Left renal pelvis (tissue), 4 donors: Measurements from ENCODE around the gene ARPP21. TPM values are rescaled to one million over a fixed set of nuclear protein-coding genes. Genes with fewer than 3 reads are reported as not detected.

Experiments
- DNase-seq, 4 donors: peaks; one replicate each; pipeline ENCODE4 v3.0.0-alpha.2; 2013; ENCODE audit warnings: low read depth in 4 of 4, low spot score in 3 of 4
- polyA plus RNA-seq, 4 donors: library from polyadenylated mRNA; unstranded; fragments of 120-200 nt; gene quantifications; one replicate each; pipeline ENCODE4 v1.2.1, GENCODE V29; 2013; ENCODE audit not compliant: insufficient read length in 4 of 4

ARPP21 gene
- polyA plus RNA-seq, 4 donors = 1.2 to 1.6 (median 1.3) TPM

DNA sequence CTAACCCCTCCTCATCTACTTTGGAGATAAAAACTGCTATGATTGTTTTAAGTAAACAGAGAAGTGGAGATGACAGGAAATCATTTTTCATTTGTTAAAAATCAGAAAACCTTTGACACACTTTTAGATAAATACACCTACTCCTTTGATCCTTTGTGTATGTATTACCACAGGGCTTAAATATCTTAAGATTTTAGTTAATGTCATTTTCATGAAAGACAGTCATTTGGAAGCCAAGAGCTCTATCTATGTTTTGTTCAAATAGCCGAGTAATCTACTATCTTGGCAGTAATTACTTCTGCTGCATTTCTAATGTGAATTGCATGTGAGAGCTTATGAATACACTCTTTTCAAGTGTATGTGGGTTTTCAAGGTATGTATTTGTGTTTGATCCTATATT, 2.0 kb downstream of the ARPP21 start:
- DNase-seq = no peak

DNA sequence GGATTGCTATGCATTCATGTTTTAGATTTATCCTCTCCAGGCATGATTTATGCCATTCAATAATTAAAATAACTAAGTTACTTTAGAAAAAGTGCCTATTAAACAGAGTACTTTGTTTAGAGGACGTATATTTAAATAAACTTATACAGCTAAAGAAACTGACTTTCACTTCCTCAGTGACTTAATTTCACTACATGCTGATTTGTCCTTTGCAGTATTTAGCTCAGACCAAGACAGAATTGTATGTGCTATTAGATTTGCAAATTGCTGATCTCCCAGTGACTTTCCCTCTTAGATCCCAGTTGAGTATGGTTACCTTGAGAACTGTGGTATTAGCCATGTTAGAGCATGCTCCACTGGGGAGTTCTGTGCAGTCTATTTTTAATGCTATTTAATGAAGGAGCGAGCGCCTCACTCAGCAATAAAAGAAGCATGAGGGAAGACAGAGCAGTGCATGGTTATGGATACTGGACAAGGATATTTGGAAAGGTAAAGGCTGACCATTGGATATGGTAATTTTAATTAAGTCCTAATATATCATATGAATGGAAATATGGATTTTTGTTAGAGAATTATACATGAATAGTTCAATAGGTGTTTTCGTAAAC, 2.7 kb downstream of the ARPP21 start:
- DNase-seq = no peak

DNA sequence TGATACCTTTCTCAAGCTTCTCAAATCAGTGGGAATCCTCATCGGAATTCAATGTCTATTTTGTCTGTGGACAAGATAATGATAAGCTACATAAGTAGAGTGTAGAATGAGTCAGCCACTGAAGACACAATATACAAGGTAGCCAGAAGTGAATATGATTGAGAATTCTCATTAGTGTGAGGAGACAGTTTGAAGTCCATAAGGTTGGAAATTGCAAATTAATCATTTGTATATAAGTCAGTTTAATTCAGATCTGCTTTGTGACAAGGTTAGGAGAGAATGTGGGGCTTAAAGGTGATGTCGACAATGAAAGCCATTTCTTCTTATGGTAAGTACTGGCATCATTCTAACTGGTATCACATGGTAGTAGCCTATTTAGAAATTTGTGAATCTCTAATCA, 4.2 kb downstream of the ARPP21 start:
- no peak for DNase-seq

DNA sequence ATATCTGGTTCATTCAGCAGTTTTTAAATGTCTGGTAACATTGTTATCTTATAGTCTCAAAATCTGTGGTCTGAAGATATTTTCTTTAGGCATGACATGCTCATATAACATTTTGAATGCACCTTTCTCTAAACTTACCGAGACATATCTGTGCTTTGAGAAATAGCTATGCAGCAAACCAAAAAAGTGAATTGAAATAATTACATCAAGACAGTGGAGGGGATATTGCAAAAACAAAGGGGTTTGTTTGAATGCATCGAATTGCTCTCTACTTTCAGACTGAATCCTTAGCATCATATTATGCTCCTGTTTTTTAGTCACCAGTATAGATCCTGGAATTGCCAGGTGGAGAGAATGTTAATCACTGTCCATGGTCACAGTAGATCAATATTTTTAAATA, 5.1 kb downstream of the ARPP21 start:
- DNase-seq = no peak

DNA sequence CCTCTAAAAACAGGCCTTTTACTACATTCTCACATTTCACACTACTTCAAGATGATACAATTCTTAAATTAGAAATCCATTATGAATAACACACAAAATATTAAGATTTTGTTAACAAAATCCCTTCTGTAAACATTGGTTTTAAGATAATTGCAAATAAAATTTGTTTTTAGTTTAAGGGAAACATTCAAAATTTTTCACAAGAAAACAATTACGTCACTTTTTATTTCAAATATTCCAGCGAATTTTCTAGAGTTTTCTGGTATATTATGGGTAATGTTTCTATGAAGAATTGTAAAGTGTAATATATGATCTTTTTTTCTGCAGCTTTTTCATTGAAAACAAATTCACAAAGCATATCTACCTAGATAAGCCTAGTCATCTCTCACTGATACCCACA, 5.9 kb downstream of the ARPP21 start:
- DNase-seq = no peak

DNA sequence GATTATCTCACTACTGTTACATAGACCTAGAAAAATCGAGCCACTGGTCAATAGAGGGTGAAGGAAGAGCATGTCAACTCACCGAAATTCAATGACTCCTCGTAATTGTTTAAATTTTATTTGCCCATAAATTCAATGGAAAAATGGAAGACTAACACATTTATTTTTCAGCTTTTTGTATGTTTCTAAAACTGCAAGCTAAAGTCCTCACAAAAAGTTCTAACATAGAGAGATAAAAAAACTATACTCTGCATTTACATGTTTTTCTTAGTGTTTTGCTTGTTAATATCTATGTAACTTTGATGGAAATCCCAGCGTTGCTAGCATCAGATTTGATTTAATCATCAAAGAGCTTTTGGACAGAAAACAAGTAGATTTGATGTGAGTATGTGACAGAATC, 6.8 kb downstream of the ARPP21 start:
- no peak for DNase-seq

DNA sequence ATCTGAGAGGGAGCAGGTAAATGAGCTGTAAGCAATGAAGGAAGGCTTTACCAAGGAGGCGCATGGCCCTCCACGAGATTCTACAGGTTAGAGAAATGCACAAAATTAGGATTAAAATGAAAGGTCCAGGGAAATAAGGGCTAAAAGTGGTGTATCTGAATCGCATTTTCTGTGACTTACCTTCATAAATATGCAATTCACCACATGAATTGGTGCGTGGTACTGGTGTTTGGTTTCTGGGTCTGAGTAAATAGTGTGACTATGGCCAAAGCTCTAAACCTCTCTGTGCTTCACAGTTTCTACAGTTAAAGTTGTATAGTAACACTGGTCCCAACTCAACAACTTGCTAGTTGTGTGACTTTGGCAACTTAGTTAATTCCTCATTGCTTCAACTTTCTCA, 8.1 kb downstream of the ARPP21 start:
- DNase-seq = no peak

DNA sequence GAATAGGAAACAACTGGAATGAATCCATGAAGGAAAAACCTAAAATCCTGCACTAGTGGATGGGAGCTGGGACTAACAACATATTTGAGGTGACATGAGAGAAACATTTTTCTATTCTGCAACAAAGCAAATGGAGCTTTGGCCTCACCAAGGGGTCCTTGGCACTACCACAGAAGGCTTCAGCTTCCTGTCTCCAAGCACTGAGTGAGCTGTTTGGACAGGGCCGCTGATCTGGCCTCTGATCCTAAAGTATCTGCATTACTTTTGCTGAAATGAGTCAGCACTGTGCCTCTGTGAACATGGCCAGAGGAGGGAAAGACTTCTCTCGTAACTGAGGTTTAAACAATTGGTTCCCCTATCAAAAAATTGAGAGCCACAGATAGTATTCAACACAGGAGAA, 9.0 kb downstream of the ARPP21 start:
- DNase-seq = no peak

DNA sequence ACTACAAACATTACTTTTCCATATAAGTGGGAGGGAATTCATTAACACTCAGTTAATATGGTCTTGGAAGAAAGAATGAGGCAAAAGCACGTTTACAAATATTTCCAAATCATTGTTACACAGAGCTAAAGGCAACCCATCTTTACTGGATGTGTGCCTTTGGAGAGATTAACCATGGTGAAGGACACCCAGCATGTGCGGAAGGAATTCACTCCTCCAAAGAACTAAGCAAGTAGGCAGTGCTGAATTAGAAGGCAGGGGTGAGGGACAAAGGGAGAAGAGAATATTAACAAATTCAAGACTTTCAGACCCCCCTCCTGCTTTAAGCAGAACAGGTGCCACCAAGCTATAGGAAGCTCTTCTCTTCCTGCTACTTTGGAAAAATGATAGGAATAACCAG, 10.1 kb downstream of the ARPP21 start:
- no peak for DNase-seq

DNA sequence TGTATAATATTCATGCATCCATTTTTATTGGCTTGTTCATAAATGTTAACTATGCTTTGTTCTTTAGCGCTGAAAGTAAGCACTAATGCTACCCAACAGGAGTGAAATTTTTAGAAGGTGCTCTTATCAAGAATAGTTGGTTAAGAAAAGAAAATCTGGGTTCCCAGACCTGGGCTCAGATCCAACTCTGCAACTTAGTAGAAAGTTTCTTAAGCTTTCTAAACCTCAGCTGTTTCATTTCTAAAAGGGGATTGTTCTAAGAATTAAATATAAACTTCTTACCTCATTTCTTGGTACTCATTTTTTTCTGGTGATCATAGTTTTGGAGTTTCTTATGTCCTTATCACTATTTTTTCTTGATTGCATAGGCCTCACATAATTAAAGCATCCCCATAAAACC, 12.1 kb downstream of the ARPP21 start:
- no peak for DNase-seq

DNA sequence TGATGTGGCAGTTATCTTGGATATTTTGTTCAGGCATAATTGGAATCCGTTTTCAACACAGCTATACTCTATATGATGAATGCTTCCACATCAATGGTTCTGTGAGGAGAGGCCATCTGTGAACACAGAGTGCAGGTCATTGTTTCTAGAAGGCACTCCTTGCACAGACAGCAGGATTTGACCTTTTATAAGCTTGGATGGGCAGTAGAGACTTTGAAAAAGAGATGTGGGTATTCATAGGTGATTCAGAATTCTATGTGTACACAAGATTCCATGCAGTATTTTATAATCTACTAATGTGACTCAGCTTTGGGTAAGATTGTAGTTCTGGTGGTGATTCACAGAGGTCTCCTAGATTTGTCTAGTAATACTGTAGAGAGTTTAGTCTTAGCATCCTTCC, 12.5 kb downstream of the ARPP21 start:
- DNase-seq = no peak

DNA sequence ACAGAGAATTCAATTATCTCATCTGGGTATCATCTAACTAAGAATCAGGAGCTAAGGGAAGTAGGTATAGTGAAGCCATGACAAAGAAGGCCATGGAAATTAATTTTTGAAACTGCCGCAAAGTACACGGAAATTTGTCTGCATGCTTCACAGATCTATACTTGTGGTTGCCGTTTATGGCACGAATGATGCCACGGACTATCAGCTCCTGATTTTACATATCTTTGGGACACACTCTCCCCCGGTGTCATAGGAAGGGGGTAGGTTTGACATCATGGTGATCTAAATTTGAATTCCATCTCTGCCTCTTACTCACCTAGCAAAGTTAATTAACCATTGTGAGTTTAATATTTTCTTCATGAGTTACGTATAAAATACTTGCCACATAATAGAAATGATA, 14.0 kb downstream of the ARPP21 start:
- no peak for DNase-seq

DNA sequence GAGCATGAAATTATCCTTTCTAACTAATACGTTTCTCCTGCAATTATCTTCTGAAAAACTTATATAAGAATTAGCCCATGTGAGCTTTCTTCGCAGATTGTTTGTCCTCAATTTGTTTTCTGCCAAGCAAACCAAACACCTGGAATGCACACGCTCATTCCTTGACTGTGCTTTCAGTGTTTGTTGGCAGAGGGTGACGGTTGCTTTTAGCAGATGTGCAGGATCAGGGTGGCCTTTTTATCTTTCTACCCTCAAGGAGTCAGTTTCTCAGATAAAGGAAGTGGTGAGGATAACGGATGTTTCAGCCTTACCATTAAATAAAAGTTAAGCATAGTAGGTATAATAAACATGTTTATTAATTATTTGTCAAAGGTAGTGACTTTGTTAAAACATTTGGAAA, 15.2 kb downstream of the ARPP21 start:
- DNase-seq = no peak

DNA sequence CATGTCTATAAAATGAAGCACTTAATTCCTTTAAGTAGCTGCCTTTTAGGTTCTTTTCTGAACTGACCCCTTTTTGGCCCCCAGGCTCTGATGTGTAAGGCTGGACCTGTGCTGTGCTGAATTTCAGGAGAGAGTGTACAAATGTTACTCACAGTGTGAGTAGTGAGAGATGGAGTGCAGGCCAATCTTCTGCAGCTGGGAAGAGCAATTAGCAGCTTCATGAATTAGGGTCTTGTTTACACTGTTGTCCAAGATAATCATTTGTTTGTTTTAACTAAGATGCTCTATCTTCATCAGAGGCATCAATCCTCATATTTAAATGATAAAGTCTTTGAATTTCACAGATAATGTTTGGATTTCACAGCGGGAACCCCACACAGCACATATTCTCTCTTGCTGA, 19.4 kb downstream of the ARPP21 start:
- no peak for DNase-seq

DNA sequence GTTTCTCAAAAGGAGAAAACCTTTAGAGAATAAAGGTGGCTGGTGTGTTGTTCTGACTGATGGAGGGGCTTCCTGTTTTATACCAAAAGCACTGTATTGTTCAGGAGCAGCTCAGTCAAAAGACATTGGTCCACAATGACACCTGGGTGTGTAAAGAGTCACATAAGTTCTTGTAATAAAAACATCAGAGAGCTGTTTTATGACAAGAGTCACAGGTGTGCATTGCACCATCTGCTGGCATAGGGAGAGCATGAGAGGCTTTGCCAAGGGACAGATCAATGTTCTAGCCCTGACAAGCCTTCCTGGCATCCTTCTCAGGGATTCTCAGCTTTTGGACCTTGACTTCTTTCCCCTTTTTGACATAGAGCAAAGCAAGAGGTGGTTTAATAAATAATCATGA, 20.4 kb downstream of the ARPP21 start:
- no peak for DNase-seq

DNA sequence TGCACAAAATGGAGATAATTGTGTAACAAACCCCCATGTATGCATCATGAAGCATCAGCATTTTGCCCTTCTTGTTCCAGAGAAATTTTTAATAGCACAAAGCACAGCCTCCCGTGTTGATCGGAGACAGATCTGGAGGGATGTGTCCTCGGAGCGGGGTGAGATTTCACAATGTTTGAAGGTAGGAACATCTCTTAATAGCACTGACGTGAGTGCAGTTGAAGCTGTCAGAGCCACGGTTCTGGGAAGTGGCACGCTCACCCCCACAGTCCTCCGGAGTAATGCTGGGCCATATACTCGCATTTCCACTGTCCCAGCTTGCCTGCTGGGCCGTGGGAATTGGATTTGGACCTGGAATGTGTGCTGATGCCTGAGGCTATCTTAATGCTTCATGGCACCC, 24.1 kb downstream of the ARPP21 start:
- DNase-seq = no peak

DNA sequence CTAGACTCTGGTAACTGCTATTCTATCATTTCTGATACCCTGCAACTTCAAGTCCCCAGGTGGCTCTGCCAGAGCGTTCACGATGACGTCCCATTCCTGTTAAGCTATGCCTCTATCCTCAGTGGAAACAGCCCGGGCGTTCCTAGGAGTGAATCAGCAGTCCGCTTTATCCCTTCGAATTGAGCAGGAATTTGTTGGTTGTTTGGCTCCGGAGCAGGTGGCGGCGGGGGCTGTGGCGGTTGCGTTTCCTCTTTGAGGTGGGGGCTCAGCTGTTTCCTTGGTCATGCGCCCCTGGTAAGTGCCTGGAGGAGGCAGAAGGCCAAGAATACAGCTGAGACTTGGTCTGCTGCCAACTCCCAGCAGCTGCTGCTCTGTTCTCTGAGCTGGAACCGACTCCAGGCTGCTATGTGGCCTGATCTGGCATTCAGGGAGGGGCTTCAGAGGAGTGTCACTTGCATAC, 25.2 kb downstream of the ARPP21 start:
- peak; percentile 74 to 88 (median 80) for DNase-seq

DNA sequence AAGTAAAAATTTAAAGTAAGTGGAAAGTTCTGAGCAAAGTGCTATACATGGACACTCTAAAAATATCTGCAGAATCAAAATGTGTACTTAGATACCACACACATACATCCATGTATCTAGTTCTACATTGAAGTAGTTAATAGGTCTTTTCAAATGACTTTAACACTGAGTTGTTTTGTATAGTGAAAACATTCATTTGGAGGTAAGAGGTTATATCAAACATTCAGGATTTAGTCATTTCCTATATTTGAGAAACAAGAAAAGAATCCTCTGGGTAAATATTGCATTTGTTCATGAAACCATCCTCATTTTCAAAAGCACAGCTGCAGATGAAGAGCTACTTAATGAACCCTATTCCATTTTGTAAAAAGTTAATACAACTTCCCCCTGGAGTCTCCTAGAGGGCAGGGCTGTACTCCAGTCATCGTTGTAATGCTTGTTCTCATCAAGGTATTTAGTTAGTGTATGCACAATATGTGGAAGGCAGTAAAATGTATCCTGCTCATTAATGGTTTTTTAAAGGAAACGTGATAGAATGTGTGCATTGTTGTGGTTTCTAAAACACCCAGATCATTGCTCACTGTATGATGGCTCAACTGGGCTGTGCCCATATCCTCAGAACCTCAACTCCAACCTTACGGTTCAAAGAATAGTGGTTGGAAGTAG, 26.2 kb downstream of the ARPP21 start:
- no peak for DNase-seq

DNA sequence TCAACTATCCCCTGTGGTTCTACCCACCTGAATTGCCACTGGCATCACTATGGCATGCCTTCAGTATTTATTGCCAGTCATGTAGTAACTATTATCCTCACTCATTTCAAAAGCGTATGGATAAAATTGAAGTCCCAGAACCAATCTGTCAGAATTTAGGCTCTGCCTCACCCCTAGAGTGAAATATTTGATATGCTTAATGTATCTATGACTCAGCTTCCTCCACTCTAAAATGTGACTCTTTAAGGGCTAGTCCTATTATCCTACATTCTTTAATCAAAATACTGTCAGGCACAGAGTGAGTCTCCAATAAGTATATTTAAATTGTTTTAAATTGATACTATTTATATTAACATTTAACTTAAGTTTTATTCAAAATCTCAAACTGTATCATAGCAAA, 27.6 kb downstream of the ARPP21 start:
- DNase-seq = no peak

DNA sequence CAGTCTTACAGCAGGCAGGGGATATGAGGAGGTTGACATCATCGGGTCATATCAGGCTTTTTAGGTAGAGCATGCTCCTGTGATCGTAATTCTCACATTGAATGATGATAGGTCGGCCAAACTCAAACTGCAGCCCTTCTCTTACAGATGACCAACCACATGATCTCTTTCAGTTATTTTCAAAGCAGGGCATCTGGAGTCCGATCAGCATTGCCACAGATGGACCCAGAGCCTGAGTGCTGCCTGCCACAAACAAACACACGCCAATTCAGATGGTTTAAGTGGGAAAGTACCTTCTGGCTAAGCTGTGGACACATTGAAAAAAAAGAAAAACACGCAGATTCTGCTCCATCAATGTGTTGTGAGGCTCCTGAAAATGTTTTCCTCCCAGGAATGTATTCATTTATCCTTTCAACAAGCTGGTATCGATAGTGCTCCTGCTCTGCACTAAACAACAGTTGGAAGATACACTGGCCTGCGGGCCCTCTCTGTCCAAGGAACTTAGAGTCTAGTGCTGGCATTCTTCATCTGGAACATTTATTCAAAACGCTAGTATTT, 31.2 kb downstream of the ARPP21 start:
- no peak for DNase-seq

DNA sequence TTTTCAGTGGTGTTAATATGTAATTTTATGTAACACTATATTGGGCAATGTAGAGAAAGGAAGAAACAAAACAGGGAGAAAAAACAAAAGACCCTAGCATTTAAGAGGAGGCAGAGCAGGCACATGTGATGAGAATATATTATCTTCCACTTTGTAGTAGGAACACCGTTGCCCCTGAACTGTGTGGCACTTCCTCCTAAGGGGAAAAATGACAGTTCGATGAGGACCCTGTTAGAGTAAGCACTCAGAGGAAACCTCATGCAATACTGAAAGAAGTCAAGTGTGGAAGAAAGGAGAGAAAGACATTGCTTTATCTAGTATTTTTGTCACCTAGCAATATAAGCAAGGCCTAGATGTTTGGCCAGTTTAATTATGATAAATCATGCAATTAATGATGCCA, 32.2 kb downstream of the ARPP21 start:
- no peak for DNase-seq

DNA sequence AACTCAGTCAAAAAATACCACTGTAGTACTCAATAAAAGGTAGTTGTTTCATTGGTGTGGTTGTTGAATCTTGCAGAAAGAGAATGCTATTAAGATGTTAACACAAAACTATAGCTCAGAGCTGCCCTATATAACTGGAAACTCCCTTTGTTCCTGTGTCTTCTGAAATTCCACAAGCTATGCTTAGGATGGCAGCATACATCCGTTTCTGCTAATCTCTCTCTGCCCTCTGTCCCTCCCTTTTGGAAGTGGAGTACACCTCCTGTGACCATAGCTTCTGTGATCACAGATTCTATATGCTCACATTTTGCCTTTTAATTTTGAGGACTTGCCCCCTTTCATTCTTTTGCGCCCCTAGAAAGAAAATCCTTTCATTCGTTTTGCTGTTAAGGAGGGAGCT, 33.7 kb downstream of the ARPP21 start:
- DNase-seq = no peak
